Kidney tubule cell (primary cell): ENCODE data around the gene GRAMD2A.

Experiments used
- DNase-seq: peaks from one replicate; pipeline ENCODE4 v3.0.0-alpha.2; 2018; ENCODE audit warnings: low spot score

The GRAMD2A gene

GRCh38 chr15:72197460-72198355 lies at the start of gene GRAMD2A:
Gene GRAMD2A (minus strand): TSS chr15:72197787.
- DNase-seq, result peak; percentile 80

- DNase-seq, result no peak
Observed at GRCh38 chr15:72242775-72243370, 45.3 kb upstream of the GRAMD2A start.

GRCh38 chr15:72239652-72240051 lies 42.1 kb upstream of the GRAMD2A start:
- DNase-seq, result no peak

- DNase-seq, result no peak
Observed at GRCh38 chr15:72238586-72238985, 41.0 kb upstream of the GRAMD2A start.

- peak; percentile 32 for DNase-seq
Observed at GRCh38 chr15:72237853-72238224, 40.3 kb upstream of the GRAMD2A start.

- DNase-seq, result peak; percentile 97
Observed at GRCh38 chr15:72237029-72237852, 39.7 kb upstream of the GRAMD2A start.

GRCh38 chr15:72236381-72237003 lies 38.9 kb upstream of the GRAMD2A start:
- no peak for DNase-seq

GRCh38 chr15:72235298-72235697 lies 37.7 kb upstream of the GRAMD2A start:
- DNase-seq, result no peak

GRCh38 chr15:72233769-72234168 lies 36.2 kb upstream of the GRAMD2A start:
- no peak for DNase-seq

- peak; percentile 81 for DNase-seq
Observed at GRCh38 chr15:72231833-72232478, 34.4 kb upstream of the GRAMD2A start.

- DNase-seq, result peak; percentile 100
Observed at GRCh38 chr15:72231066-72231832, 33.7 kb upstream of the GRAMD2A start, which contains the start of gene PKM. Gene PKM (minus strand): TSS chr15:72231190. CDS start chr15:72219097, 12,093 bp downstream.

- DNase-seq, result peak; percentile 94
Observed at GRCh38 chr15:72230197-72231065, 32.8 kb upstream of the GRAMD2A start.

GRCh38 chr15:72229947-72230196 lies 32.3 kb upstream of the GRAMD2A start:
- no peak for DNase-seq

- peak; percentile 39 for DNase-seq
Observed at GRCh38 chr15:72229076-72229946, 31.7 kb upstream of the GRAMD2A start.

GRCh38 chr15:72227720-72228119 lies 30.1 kb upstream of the GRAMD2A start:
- no peak for DNase-seq

GRCh38 chr15:72227192-72227586 lies 29.6 kb upstream of the GRAMD2A start:
- DNase-seq, result peak; percentile 92

- DNase-seq, result no peak
Observed at GRCh38 chr15:72223278-72223677, 25.7 kb upstream of the GRAMD2A start.

GRCh38 chr15:72222393-72222792 lies 24.8 kb upstream of the GRAMD2A start:
- peak; percentile 80 for DNase-seq

- no peak for DNase-seq
Observed at GRCh38 chr15:72220687-72221086, 23.1 kb upstream of the GRAMD2A start.
